CD4-positive, alpha-beta T cell treated with Interleukin-17A for 1 hour (primary cell): ENCODE results near the gene TYSND1.
"Not testable (repeated sequence)": the region's sequence is repeated elsewhere in the genome, so short reads cannot be mapped to it uniquely, and the experiment has no call there.

Experiments
- DNase-seq: peaks from one replicate; pipeline ENCODE4 v3.0.0-alpha.2; 2020

Gene TYSND1

GRCh38 chr10:70146489-70147258, at the start of gene TYSND1:
Gene TYSND1, minus strand, starts transcription at chr10:70146700. Its CDS starts 114 bp downstream, at chr10:70146586.
- DNase-seq, result peak; percentile 95

- no peak for DNase-seq
These were observed 46.9 kb upstream of the TYSND1 start for GRCh38 chr10:70193391-70193844.

DNA sequence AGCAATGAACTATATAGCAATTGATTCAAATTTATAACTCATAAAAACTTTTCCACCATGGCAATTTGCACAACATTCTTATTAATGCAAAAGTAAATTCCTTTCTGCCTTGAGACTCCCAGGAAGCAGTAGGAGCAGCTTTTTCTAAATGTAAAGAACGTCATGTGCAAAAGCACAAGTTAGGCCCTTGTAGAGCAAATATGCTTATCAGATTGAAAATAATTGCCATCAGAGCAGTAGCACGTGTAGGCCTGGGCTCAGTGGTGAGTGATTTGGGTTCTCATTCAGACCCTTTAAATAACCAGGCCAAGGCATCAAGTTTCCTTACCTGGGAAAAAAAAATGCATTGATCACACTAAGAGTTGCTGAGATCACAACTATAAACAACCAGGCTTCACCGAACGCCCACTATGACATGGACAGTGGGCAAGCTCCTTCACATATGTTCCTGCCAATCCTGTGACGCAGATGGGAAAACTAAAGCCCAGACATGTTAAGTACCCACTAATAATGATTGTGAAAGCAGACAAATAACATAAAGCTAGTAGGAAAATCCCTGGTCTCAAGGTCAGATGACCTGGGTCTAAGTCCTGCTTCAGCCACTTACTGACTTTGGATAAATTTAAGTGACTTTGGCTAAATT, 45.9 kb upstream of the TYSND1 start:
- DNase-seq, result no peak

DNA sequence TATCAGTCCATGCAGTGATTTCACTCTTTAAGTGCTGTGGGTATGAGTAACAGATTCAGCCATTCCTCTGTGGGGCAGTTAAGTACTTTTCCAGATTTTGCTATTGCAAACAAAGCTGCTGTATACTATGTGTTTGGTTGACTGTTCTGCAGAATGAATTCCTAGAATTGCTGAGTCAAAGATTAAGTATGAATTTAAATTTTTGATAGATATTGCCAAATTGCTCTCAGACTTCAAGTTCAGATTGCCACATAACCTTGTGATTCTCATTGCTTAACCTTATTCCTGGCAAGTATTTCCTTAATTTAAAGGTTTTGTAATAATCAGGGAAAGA, 45.4 kb upstream of the TYSND1 start:
- no peak for DNase-seq

DNA sequence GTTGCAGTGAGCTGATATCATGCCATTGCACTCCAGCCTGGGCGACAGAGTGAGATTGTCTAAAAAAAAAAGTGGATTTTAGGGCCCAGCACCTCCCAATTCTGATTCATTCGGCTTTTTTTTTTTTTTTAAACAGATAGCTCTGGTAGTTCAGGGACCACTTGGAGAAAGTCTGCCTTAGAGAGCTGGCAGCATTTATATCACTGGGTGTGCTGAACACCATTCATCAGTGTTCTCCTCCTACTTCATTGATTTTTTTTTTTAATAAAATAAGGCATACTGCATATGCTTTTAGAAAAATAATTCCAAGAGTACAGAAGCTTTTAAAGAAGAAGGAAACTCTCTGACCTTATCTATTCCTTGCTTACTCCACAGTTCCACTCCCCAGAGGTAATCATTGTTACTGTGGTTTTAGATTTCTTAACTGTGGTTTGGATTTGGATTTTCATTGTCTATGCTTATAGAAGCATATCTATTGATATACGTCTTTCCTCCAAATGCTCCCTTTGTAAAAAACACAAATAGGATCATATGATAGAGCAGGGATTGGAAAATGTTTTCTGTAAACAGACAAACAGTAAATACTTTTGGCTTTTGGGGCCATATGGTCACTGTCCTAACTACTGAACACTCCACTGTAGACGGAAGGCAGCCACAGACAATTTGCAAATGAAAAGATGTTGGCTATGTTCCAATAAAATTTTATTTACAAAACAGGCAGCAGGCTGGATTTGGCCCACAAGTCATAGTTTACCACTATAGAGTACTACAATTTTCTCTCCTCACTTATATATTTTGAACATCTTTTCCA, 44.9 kb upstream of the TYSND1 start:
- DNase-seq, result no peak

GRCh38 chr10:70190581-70190980, 44.1 kb upstream of the TYSND1 start:
- DNase-seq, result no peak

- no peak for DNase-seq
These were observed 43.6 kb upstream of the TYSND1 start for GRCh38 chr10:70190102-70190501.

DNA sequence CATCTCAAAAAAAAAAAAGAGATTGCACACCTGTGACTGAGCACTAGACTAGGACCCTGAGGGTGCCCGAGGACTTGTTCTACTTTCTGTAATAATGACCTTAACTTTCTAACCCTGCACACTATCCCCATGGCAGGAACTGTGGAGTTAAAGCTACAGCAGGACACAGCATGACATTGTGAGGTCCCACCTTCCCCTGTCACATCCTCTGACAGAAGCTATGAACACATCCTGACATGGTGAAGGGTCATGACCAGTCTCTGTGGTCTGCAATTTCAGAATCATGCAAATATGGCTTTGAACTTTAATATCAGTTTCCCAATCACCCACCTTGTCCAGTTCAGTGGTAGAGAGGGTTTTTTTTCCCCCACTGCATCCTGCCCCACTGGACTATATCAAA, 42.3 kb upstream of the TYSND1 start:
- DNase-seq, result no peak

DNA sequence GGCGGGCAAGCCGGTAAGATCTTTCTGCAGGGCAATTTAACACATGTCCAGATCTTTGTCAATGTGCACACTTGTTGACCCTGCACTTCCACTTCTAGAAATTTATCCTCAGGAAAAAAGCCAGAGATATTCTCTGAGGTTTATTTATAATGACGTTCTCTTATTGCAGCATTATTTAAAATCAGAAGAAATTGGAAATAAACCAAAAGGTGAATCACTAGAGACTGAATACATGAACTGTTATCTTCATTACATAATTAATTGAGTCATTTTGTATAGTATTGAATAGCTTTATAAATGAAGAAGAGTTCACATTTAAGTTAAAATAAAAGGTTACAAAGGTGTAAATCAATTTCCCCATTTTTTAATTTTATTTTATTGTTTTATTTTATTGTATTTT, 40.1 kb upstream of the TYSND1 start:
- no peak for DNase-seq

GRCh38 chr10:70186090-70186489, 39.6 kb upstream of the TYSND1 start:
- DNase-seq, result no peak

DNA sequence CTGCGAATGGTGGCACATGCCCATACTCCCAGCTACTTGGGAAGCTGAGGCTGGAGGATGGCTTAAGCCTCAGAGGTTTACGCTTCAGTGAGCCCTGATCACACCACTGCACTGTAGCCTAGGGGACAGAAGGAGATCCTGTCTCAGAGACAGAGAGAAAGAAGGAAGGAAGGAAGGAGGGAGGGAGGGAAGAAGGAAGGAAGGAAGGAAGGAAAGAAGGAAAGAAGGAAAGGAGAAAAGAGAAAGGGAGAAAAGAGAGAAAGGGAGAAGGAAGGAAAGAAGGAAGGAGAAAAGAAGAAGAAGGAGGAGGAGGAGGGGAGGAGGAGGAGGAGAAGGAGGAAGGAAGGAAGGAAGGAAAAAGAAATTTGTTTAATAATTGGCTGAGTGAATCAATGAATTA, 36.8 kb upstream of the TYSND1 start:
- DNase-seq, result no peak

- DNase-seq, result not testable (repeated sequence)
These were observed 32.7 kb upstream of the TYSND1 start for GRCh38 chr10:70179209-70179608.

DNA sequence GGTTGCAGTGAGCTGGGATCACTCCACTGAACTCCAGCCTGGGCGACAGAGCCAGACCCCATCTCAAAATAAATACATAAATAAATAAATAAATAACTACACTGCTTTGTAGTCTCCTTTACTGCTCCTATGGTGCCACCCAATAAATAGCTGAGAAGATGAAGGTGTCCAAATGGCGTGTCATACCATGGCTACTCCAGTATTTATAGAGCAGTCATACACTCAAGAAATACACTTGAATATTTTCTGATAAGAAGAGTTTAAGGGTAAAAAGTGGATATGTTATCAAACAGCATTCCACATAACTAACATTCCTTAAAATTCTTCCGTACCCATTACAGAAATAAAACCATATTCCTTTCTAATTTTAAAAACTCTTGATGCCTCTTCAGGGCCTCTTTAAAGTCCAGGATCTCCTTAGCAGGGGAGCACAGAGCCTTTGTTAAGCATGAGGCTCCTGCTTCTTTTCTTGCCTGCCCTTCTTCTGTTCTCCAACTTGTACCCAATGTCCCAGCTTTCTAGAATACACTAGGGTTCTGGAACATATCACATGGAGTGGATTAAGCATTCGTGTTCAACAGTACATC, 31.7 kb upstream of the TYSND1 start:
- no peak for DNase-seq

GRCh38 chr10:70176441-70176840, 29.9 kb upstream of the TYSND1 start:
- no peak for DNase-seq

DNA sequence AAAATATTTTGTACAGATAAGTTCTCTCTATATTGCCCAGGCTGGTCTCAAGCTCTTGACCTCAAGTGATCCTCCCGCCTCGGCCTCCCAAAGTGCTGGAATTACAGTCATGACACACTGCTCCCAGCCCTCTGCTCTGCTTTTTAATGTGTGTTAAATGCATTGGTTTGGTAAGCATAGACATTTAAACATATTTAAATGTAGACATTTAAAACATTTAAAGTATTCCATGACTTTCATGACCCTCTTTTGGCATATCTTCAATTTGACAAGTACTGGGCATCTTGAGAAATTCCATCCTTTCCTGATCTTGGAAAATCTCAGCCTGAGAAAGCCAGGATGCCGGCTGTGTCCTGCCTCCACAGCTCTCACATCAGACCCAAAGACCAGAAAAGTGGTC, 29.0 kb upstream of the TYSND1 start:
- no peak for DNase-seq

DNA sequence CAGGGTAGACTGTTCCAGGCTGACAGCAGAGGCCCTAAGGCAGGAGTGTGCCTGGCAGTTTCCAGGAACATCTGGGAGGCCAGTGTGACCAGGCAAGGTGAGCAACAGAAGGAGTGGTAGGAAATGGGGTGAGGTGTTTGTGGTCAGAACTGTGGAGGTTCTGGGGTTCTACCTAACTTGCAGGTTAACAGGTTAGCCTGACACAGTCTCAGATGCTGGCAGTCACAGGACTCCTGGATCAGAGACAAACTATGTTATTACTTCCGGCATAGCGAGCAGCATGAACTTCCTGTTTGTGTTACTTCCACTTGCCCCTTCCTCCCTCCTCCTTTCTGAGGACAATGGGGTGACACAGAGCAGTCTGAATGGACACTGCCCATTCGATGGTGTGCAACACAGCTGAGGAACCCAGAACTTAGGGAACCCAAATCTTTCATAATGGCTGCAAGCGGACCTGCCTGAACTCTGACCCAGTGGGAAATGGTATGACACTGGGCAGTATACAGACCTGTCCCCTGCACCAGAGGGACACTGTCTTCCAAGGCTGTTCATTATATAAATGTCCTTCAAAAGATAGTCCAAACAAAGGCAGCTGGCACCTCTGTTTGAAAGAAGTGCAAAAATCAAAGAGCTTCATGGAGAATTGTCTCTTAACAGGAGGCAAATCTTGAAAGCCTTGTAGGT, 27.7 kb upstream of the TYSND1 start:
- peak; percentile 72 for DNase-seq

DNA sequence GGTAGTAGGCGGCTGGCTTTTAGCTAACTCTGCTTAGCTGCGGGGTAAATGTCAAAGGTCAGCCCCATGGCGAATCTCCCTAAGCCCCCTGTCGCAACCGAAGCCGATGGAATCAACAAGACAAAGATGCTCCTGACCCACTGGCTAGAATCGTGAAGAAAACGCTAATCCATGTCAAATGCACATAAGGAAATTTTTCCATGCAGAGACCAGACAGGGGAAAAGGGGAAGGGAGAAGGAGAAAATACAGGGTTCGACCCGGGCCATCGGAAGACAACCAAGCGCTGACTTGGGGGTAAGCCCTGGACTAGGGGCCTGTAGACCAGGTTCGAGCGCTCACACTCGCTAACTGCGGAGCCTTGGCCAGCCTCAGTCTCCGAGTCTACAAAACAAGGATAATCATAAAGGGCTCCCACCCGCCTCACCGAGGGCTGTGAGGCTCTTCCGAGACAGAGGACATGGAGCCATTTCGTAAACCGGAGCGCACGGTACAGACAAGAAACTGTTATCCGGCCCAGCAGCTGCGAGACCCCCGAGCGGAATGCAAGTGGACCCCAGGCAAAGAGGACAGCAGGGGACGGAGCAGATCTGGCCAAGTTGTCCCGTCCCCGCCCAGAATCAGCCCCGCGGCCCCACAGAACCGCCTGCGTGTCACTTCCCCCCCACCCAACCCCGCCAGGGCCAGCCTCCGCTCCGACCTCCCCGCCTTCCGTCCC, 23.3 kb upstream of the TYSND1 start:
- no peak for DNase-seq

DNA sequence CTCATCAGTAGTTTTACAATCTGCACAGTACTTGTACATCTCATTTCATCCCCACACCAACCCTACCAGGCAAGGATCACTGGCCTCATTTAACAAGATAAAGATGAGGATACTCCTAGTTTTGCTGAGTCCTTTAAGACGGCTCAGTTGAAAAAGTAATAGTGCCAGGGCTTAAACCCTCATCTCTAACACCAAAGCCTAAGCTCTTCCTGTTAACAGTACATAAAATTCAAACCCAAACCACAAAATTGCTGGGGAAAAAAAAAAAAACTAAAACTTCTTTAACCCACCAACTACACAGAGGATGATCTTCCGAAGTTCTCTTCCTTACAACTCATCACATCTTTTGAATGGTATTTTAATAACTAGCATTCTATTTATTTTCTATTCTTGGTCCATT, 22.5 kb upstream of the TYSND1 start:
- DNase-seq, result peak; percentile 59

DNA sequence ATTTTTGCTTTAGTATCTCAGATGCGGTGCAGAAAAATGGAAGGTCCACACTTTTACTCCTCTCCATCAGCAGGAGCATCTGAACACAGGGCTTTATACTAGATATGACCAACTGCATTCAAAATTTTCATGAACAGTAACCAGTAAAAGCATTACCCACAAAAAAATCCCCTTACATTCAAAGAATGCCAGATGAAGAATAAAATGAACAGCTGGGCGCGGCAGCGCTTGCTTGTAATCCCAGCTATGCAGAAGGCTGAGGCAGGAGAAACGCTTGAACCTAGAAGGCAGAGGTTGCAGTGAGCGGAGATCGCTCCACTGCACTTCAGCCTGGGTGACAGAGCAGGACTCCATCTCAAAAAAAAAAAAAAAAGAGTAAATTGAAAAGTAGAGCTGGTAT, 20.7 kb upstream of the TYSND1 start:
- no peak for DNase-seq

GRCh38 chr10:70166394-70166793, 19.9 kb upstream of the TYSND1 start:
- DNase-seq, result no peak

- DNase-seq, result peak; percentile 32
These were observed 17.7 kb upstream of the TYSND1 start for GRCh38 chr10:70164163-70164562.

DNA sequence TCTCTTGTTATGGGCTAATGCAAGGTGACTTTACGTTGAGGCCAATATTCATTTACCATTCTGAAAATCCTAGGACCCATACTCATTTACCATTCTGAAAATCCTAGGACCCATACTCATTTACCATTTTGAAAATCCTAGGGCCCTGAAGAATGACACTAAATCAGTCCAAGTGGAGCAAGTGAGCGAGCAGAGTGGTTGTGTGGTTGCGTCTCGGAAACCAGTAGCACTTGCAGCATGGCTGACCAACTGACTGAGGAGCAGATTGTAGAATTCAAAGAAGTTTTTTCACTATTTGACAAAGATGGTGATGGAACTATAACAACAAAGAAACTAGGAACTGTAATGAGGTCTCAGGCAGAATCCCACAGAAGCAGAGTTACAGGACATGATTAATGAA, 16.9 kb upstream of the TYSND1 start:
- DNase-seq, result no peak
